Karpas-422 (cell line): ENCODE results near the gene KAT8. TPM values are rescaled to one million over a fixed set of nuclear protein-coding genes. Genes with fewer than 3 reads are reported as not detected.
A peak's percentile ranks its signal among the peaks of the same experiment; 100 is the strongest.

ENCODE experiments used
- DNase-seq: peaks from one replicate; pipeline ENCODE4 v3.0.0-alpha.2; 2015
- H2AFZ ChIP-seq: fragments of 200-600 bp; sonication (generic); 2 replicates; pipeline ENCODE4 v1.6.1; 2014; ENCODE audit warnings: antibody characterized with exemption, low read length, mixed read lengths
- H3K27ac ChIP-seq: fragments of 200-600 bp; sonication (generic); 2 replicates; pipeline ENCODE4 v1.5.1; 2014; ENCODE audit warnings: mild to moderate bottlenecking, low read length, moderate library complexity
- H3K27me3 ChIP-seq: fragments of 200-600 bp; sonication (generic); 2 replicates; pipeline ENCODE4 v1.6.1; 2014; ENCODE audit warnings: low read length, mixed read lengths
- H3K36me3 ChIP-seq: fragments of 200-600 bp; sonication (generic); 2 replicates; pipeline ENCODE4 v1.6.1; 2014; ENCODE audit warnings: low read length, mixed read lengths; ENCODE audit not compliant: insufficient read depth
- H3K4me1 ChIP-seq: fragments of 200-600 bp; sonication (generic); 2 replicates; pipeline ENCODE4 v1.6.1; 2014; ENCODE audit warnings: mild to moderate bottlenecking, low read length, mixed read lengths
- H3K4me2 ChIP-seq: fragments of 200-600 bp; sonication (generic); 2 replicates; pipeline ENCODE4 v1.6.1; 2014; ENCODE audit warnings: low read length, low read depth, mild to moderate bottlenecking; ENCODE audit not compliant: poor library complexity, severe bottlenecking
- H3K4me3 ChIP-seq: fragments of 200-600 bp; sonication (generic); 2 replicates; pipeline ENCODE4 v1.5.1; 2014; ENCODE audit warnings: mild to moderate bottlenecking, antibody characterized with exemption, low read length, mixed read lengths
- H3K79me2 ChIP-seq: fragments of 200-600 bp; sonication (generic); 2 replicates; pipeline ENCODE4 v1.6.1; 2014; ENCODE audit warnings: mild to moderate bottlenecking, low read length, mixed read lengths
- H3K9ac ChIP-seq: fragments of 200-600 bp; sonication (generic); 2 replicates; pipeline ENCODE4 v1.6.0; 2014; ENCODE audit warnings: low read length
- H3K9me2 ChIP-seq: fragments of 200-600 bp; sonication (generic), shearing (Covaris generic); replicated peaks from 2 replicates; pipeline ENCODE4 v1.6.0; 2014; ENCODE audit warnings: mild to moderate bottlenecking, low read length, moderate library complexity; ENCODE audit not compliant: insufficient read depth
- H3K9me3 ChIP-seq: fragments of 300-700, 200-600 bp; sonication (generic); 2 replicates; pipeline ENCODE4 v1.6.1; 2014; ENCODE audit warnings: low read length, mixed read lengths
- H4K20me1 ChIP-seq: fragments of 200-600 bp; sonication (generic); 2 replicates; pipeline ENCODE4 v1.6.1; 2014; ENCODE audit warnings: mild to moderate bottlenecking, antibody characterized with exemption, low read length, low read depth; ENCODE audit not compliant: insufficient read depth
- total RNA-seq: library from RNA; depleted of rRNA; stranded (reverse); fragments of >200 nt; shearing (Covaris generic); gene quantifications from 2 replicates; pipeline ENCODE4 v1.2.3, GENCODE V29; 2014; ENCODE audit warnings: low replicate concordance; rRNA removed

KAT8 gene
- total RNA-seq: 37.2 and 42.7 TPM in 2 replicates

GRCh38 chr16:31117384-31118222, at the start of gene KAT8:
KAT8 (plus strand) TSS chr16:31117664; CDS start chr16:31117682, 18 bp downstream.
- Histone ChIP-seq H3K4me1 (peaks cover 10% of the 10 kb centered on the region), H3K4me2 (peak within 1 kb of the TSS; percentile 77), H3K9ac (peak within 1 kb of the TSS; percentile 74), H3K9me3 (no peaks in the 10 kb centered on the region), H2AFZ (no peak within 1 kb of the TSS), H3K9me2 (no peaks in the 10 kb centered on the region), H3K36me3 (peaks cover 19% of the 10 kb centered on the region), H3K27me3 (no peaks in the 10 kb centered on the region), H4K20me1 (no peaks in the 10 kb centered on the region), H3K79me2 (peaks cover 30% of the 10 kb centered on the region), H3K4me3 (peak within 1 kb of the TSS; percentile 73), H3K27ac (no peak within 1 kb of the TSS)
- peak; percentile 99 for DNase-seq

GRCh38 chr16:31071861-31072260, 45.6 kb upstream of the KAT8 start:
- 0 out of 2 replicates have a peak, but pooled peaks cover 4% of the 10 kb centered on the region for H3K36me3 ChIP-seq
- peak overlapping the region; percentile 90 for H3K4me2 ChIP-seq
- H4K20me1 ChIP-seq: peaks cover 6% of the 10 kb centered on the region; the same call in 1 of the 2 replicates
- H3K9me3 ChIP-seq: no peaks in the 10 kb centered on the region
- peaks cover 75% of the 10 kb centered on the region for H3K79me2 ChIP-seq
- no peaks in the 10 kb centered on the region for H3K27me3 ChIP-seq
- H3K27ac ChIP-seq: no peak overlapping the region
- H3K4me1 ChIP-seq: peaks cover 24% of the 10 kb centered on the region
- peak overlapping the region; percentile 94 for H3K4me3 ChIP-seq
- H2AFZ ChIP-seq: no peak overlapping the region
- no peaks in the 10 kb centered on the region for H3K9me2 ChIP-seq
- no peak for DNase-seq
- H3K9ac ChIP-seq: peak overlapping the region; percentile 90

GRCh38 chr16:31072540-31073141, 44.8 kb upstream of the KAT8 start:
- peak overlapping the region; percentile 90 for H3K9ac ChIP-seq
- H3K27me3 ChIP-seq: no peaks in the 10 kb centered on the region
- H3K9me2 ChIP-seq: no peaks in the 10 kb centered on the region
- H3K9me3 ChIP-seq: no peaks in the 10 kb centered on the region
- H3K36me3 ChIP-seq: 0 out of 2 replicates have a peak, but pooled peaks cover 6% of the 10 kb centered on the region
- H3K27ac ChIP-seq: peak overlapping the region; percentile 80
- peak overlapping the region; percentile 90 for H3K4me2 ChIP-seq
- H4K20me1 ChIP-seq: peaks cover 6% of the 10 kb centered on the region; the same call in 1 of the 2 replicates
- H2AFZ ChIP-seq: peak overlapping the region; percentile 64; the same call in 1 of the 2 replicates
- peaks cover 24% of the 10 kb centered on the region for H3K4me1 ChIP-seq
- H3K79me2 ChIP-seq: peaks cover 73% of the 10 kb centered on the region
- peak overlapping the region; percentile 94 for H3K4me3 ChIP-seq
- peak; percentile 76 for DNase-seq

GRCh38 chr16:31073142-31073969, 44.1 kb upstream of the KAT8 start:
- peak; percentile 95 for DNase-seq
- Histone ChIP-seq H3K27ac (peak overlapping the region; percentile 80), H3K27me3 (no peaks in the 10 kb centered on the region), H3K4me3 (peak overlapping the region; percentile 94), H3K4me2 (peak overlapping the region; percentile 90), H3K36me3 (0 out of 2 replicates have a peak, but pooled peaks cover 6% of the 10 kb centered on the region), H3K9me2 (no peaks in the 10 kb centered on the region), H3K9ac (peak overlapping the region; percentile 90), H2AFZ (peak overlapping the region; percentile 64; the same call in 1 of the 2 replicates), H3K4me1 (peaks cover 24% of the 10 kb centered on the region), H3K9me3 (no peaks in the 10 kb centered on the region), H3K79me2 (peaks cover 74% of the 10 kb centered on the region), H4K20me1 (peaks cover 6% of the 10 kb centered on the region; the same call in 1 of the 2 replicates)

GRCh38 chr16:31073970-31074813, 43.3 kb upstream of the KAT8 start, which contains the start of the genes ZNF646 and ZNF668:
ZNF646 (plus strand) TSS chr16:31074422; CDS start chr16:31076325, 1,903 bp downstream.
ZNF668 (minus strand) TSS chr16:31074240; CDS start chr16:31064459, 9,781 bp downstream.
- peak within 1 kb of the TSS; percentile 90 for H3K9ac ChIP-seq
- peak within 1 kb of the TSS; percentile 64; the same call in 1 of the 2 replicates for H2AFZ ChIP-seq
- H3K79me2 ChIP-seq: peaks cover 68% of the 10 kb centered on the region
- no peaks in the 10 kb centered on the region for H3K27me3 ChIP-seq
- 0 out of 2 replicates have a peak, but pooled peaks cover 6% of the 10 kb centered on the region for H3K36me3 ChIP-seq
- peaks cover 6% of the 10 kb centered on the region; the same call in 1 of the 2 replicates for H4K20me1 ChIP-seq
- H3K4me1 ChIP-seq: peaks cover 24% of the 10 kb centered on the region
- peak within 1 kb of the TSS; percentile 90 for H3K4me2 ChIP-seq
- peak; percentile 100 for DNase-seq
- H3K4me3 ChIP-seq: peak within 1 kb of the TSS; percentile 94
- peak within 1 kb of the TSS; percentile 80 for H3K27ac ChIP-seq
- H3K9me2 ChIP-seq: no peaks in the 10 kb centered on the region
- H3K9me3 ChIP-seq: no peaks in the 10 kb centered on the region

- Histone ChIP-seq H3K79me2 (peaks cover 65% of the 10 kb centered on the region), H3K9ac (peak overlapping the region; percentile 90), H3K27ac (peak overlapping the region; percentile 72), H3K4me2 (peak overlapping the region; percentile 90), H3K4me3 (peak overlapping the region; percentile 94), H3K4me1 (peaks cover 24% of the 10 kb centered on the region), H3K27me3 (no peaks in the 10 kb centered on the region), H2AFZ (no peak overlapping the region), H3K9me2 (no peaks in the 10 kb centered on the region), H3K36me3 (0 out of 2 replicates have a peak, but pooled peaks cover 6% of the 10 kb centered on the region), H3K9me3 (no peaks in the 10 kb centered on the region), H4K20me1 (peaks cover 6% of the 10 kb centered on the region; the same call in 1 of the 2 replicates)
- no peak for DNase-seq
Measured at GRCh38 chr16:31074814-31075183, 42.7 kb upstream of the KAT8 start.

- H3K9ac ChIP-seq: no peak overlapping the region
- peaks cover 24% of the 10 kb centered on the region for H3K4me1 ChIP-seq
- 0 out of 2 replicates have a peak, but pooled peaks cover 6% of the 10 kb centered on the region for H3K36me3 ChIP-seq
- H2AFZ ChIP-seq: no peak overlapping the region
- H3K27me3 ChIP-seq: no peaks in the 10 kb centered on the region
- peaks cover 59% of the 10 kb centered on the region for H3K79me2 ChIP-seq
- H3K9me2 ChIP-seq: no peaks in the 10 kb centered on the region
- peaks cover 6% of the 10 kb centered on the region; the same call in 1 of the 2 replicates for H4K20me1 ChIP-seq
- no peaks in the 10 kb centered on the region for H3K9me3 ChIP-seq
- no peak overlapping the region for H3K27ac ChIP-seq
- DNase-seq: no peak
- H3K4me3 ChIP-seq: no peak overlapping the region
- H3K4me2 ChIP-seq: no peak overlapping the region
Measured at GRCh38 chr16:31076319-31076718, 41.1 kb upstream of the KAT8 start.
